Fibroblast of pulmonary artery (primary cell): ENCODE data around the gene PLCL1.
A peak's percentile ranks its signal among the peaks of the same experiment; 100 is the strongest.

Experiments
- DNase-seq: peaks from one replicate; pipeline ENCODE4 v3.0.0-alpha.2; 2010; ENCODE audit warnings: low read depth
- H3K4me3 ChIP-seq: replicated peaks from 2 replicates; pipeline ENCODE4 v1.5.1; 2011; ENCODE audit warnings: low read depth, mild to moderate bottlenecking, control low read depth, low read length, moderate library complexity
- CTCF ChIP-seq: IDR thresholded peaks from 2 replicates; pipeline ENCODE4 v1.5.1; 2011; ENCODE audit warnings: mild to moderate bottlenecking, control low read depth, low read length, inconsistent platforms; ENCODE audit errors: missing control alignments

PLCL1 gene

GRCh38 chr2:197863744-197864143 is 59.4 kb downstream of the PLCL1 start:
- TF ChIP-seq CTCF, result no peak
- DNase-seq, result no peak
- H3K4me3 ChIP-seq, result no peak overlapping the region

GRCh38 chr2:197866455-197866854 is 62.1 kb downstream of the PLCL1 start:
- no peak for DNase-seq
- TF ChIP-seq CTCF, result no peak
- no peak overlapping the region for H3K4me3 ChIP-seq

GRCh38 chr2:197867033-197867432 is 62.6 kb downstream of the PLCL1 start:
- no peak for TF ChIP-seq CTCF
- no peak overlapping the region for H3K4me3 ChIP-seq
- DNase-seq, result no peak

GRCh38 chr2:197867624-197868023 is 63.2 kb downstream of the PLCL1 start:
- no peak overlapping the region for H3K4me3 ChIP-seq

GRCh38 chr2:197868206-197868605 is 63.8 kb downstream of the PLCL1 start:
- H3K4me3 ChIP-seq, result no peak overlapping the region
- TF ChIP-seq CTCF, result no peak
- no peak for DNase-seq

More at GRCh38 chr2:197867624-197868023, 63.2 kb downstream of the PLCL1 start:
- TF ChIP-seq CTCF, result no peak
- DNase-seq, result no peak

GRCh38 chr2:197869041-197869440 is 64.6 kb downstream of the PLCL1 start:
- DNase-seq, result no peak
- no peak overlapping the region for H3K4me3 ChIP-seq
- no peak for TF ChIP-seq CTCF

GRCh38 chr2:197869501-197870111 is 65.2 kb downstream of the PLCL1 start:
- DNase-seq, result peak; percentile 35
- no peak for TF ChIP-seq CTCF
- no peak overlapping the region for H3K4me3 ChIP-seq
